ENCODE data around the gene SYCE3.

Gene SYCE3

GRCh38 chr22:50577697-50577986, 14.9 kb upstream of the SYCE3 start:
- H3K9ac ChIP-seq (ENCODE audit: low read length in 5 of 5) = no peak overlapping the region
- H3K36me3 ChIP-seq (ENCODE audit: control insufficient read depth in 5 of 5, insufficient read depth in 5 of 5, low read length in 5 of 5) = peaks cover 0 to 36% (median 7%) of the 10 kb centered on the region in 5 donors

DNA sequence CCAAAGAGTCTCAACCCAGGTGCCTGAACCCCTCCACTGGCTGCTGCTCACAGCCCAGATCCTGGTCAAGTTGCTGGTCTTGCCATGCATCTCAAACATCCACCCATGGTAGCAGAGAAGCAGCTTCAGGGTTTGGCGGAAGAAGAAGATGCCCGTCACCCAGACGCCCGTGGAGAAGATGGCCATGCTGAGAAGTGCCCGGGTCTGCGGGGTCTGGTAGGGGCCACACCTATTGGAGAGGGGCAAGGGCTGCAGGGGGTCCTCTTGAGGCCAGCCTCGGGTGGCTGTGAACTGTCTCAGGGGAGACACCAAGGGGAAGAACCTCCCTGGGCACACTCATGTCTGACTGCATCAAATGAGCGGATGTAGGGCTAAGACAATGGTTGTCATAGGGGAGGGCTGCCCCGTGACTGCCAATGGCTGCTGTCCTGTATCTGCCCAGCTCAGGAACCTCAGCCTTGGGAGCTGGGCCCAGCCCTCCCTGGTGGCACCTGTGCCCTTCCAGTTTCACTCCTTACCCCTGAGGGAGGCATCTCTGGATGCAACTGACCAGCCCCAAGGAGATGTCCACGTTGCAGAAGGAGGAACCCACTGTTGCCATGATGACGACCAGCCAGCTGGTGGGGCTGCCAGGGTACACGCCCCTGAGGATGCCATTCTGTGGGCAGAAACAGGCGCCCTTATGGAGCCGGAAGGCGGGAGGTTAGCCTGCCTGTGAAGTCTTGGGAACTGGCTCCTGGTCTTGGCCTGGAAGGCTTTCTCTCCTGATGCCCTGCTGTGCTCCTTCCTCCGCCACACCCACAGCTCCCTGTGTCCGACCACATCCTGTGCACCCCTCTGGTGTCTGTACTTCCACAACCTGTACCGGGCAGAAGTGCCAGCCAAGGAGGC, 14.3 kb upstream of the SYCE3 start:
- H3K9ac ChIP-seq (ENCODE audit: low read length in 5 of 5) = no peak overlapping the region
- no peaks in the 10 kb centered on the region for H3K27me3 ChIP-seq (ENCODE audit: control insufficient read depth in 5 of 5, insufficient read depth in 4 of 5, low read length in 5 of 5)
- no peaks in the 10 kb centered on the region for H3K9me3 ChIP-seq (ENCODE audit: control insufficient read depth in 5 of 5, low read length in 5 of 5)
- H3K4me3 ChIP-seq (ENCODE audit: low read depth in 1 of 5, low read length in 5 of 5) = no peak overlapping the region
- H3K27ac ChIP-seq (ENCODE audit: low read depth, low read length) = no peak overlapping the region
- peaks cover 0 to 38% (median 7%) of the 10 kb centered on the region in 5 donors for H3K36me3 ChIP-seq (ENCODE audit: control insufficient read depth in 5 of 5, insufficient read depth in 5 of 5, low read length in 5 of 5)
- H3K4me1 ChIP-seq (ENCODE audit: control insufficient read depth in 5 of 5, insufficient read depth in 5 of 5, low read length in 5 of 5) = peaks cover 6 to 41% (median 29%) of the 10 kb centered on the region in 5 donors

More at GRCh38 chr22:50577697-50577986, 14.9 kb upstream of the SYCE3 start:
- Histone ChIP-seq H3K4me3 (ENCODE audit: low read depth in 1 of 5, low read length in 5 of 5) (no peak overlapping the region), H3K9me3 (ENCODE audit: control insufficient read depth in 5 of 5, low read length in 5 of 5) (no peaks in the 10 kb centered on the region), H3K27me3 (ENCODE audit: control insufficient read depth in 5 of 5, insufficient read depth in 4 of 5, low read length in 5 of 5) (no peaks in the 10 kb centered on the region), H3K27ac (ENCODE audit: low read depth, low read length) (no peak overlapping the region), H3K4me1 (ENCODE audit: control insufficient read depth in 5 of 5, insufficient read depth in 5 of 5, low read length in 5 of 5) (peaks cover 6 to 43% (median 30%) of the 10 kb centered on the region in 5 donors)

GRCh38 chr22:50576070-50576469, 13.4 kb upstream of the SYCE3 start:
- H3K36me3 ChIP-seq (ENCODE audit: control insufficient read depth in 5 of 5, insufficient read depth in 5 of 5, low read length in 5 of 5) = peaks cover 0 to 47% (median 10%) of the 10 kb centered on the region in 5 donors
- no peaks in the 10 kb centered on the region for H3K9me3 ChIP-seq (ENCODE audit: control insufficient read depth in 5 of 5, low read length in 5 of 5)
- no peaks in the 10 kb centered on the region for H3K27me3 ChIP-seq (ENCODE audit: control insufficient read depth in 5 of 5, insufficient read depth in 4 of 5, low read length in 5 of 5)
- H3K4me3 ChIP-seq (ENCODE audit: low read depth in 1 of 5, low read length in 5 of 5) = no peak overlapping the region
- H3K9ac ChIP-seq (ENCODE audit: low read length in 5 of 5) = no peak overlapping the region
- no peak overlapping the region for H3K27ac ChIP-seq (ENCODE audit: low read depth, low read length)
- H3K4me1 ChIP-seq (ENCODE audit: control insufficient read depth in 5 of 5, insufficient read depth in 5 of 5, low read length in 5 of 5) = peaks cover 4 to 40% (median 26%) of the 10 kb centered on the region in 5 donors

- peaks cover 4 to 45% (median 32%) of the 10 kb centered on the region in 5 donors for H3K4me1 ChIP-seq (ENCODE audit: control insufficient read depth in 5 of 5, insufficient read depth in 5 of 5, low read length in 5 of 5)
- H3K27me3 ChIP-seq (ENCODE audit: control insufficient read depth in 5 of 5, insufficient read depth in 4 of 5, low read length in 5 of 5) = no peaks in the 10 kb centered on the region
- no peak overlapping the region for H3K27ac ChIP-seq (ENCODE audit: low read depth, low read length)
- no peaks in the 10 kb centered on the region for H3K9me3 ChIP-seq (ENCODE audit: control insufficient read depth in 5 of 5, low read length in 5 of 5)
- H3K4me3 ChIP-seq (ENCODE audit: low read depth in 1 of 5, low read length in 5 of 5) = no peak overlapping the region
- H3K36me3 ChIP-seq (ENCODE audit: control insufficient read depth in 5 of 5, insufficient read depth in 5 of 5, low read length in 5 of 5) = peaks cover 0 to 51% (median 15%) of the 10 kb centered on the region in 5 donors
- no peak overlapping the region for H3K9ac ChIP-seq (ENCODE audit: low read length in 5 of 5)
Measured at GRCh38 chr22:50575426-50575941, 12.8 kb upstream of the SYCE3 start.

GRCh38 chr22:50574383-50574755, 11.7 kb upstream of the SYCE3 start:
- H3K4me3 ChIP-seq (ENCODE audit: low read depth in 1 of 5, low read length in 5 of 5) = no peak overlapping the region
- H3K27ac ChIP-seq (ENCODE audit: low read depth, low read length) = no peak overlapping the region
- H3K4me1 ChIP-seq (ENCODE audit: control insufficient read depth in 5 of 5, insufficient read depth in 5 of 5, low read length in 5 of 5) = peaks cover 3 to 48% (median 34%) of the 10 kb centered on the region in 5 donors
- H3K9me3 ChIP-seq (ENCODE audit: control insufficient read depth in 5 of 5, low read length in 5 of 5) = no peaks in the 10 kb centered on the region
- H3K9ac ChIP-seq (ENCODE audit: low read length in 5 of 5) = no peak overlapping the region
- no peaks in the 10 kb centered on the region for H3K27me3 ChIP-seq (ENCODE audit: control insufficient read depth in 5 of 5, insufficient read depth in 4 of 5, low read length in 5 of 5)
- peaks cover 0 to 52% (median 10%) of the 10 kb centered on the region in 5 donors for H3K36me3 ChIP-seq (ENCODE audit: control insufficient read depth in 5 of 5, insufficient read depth in 5 of 5, low read length in 5 of 5)

GRCh38 chr22:50573491-50574382, 11.0 kb upstream of the SYCE3 start:
- H3K27ac ChIP-seq (ENCODE audit: low read depth, low read length) = no peak overlapping the region
- peaks cover under 1 to 45% (median 32%) of the 10 kb centered on the region in 5 donors for H3K4me1 ChIP-seq (ENCODE audit: control insufficient read depth in 5 of 5, insufficient read depth in 5 of 5, low read length in 5 of 5)
- peaks cover 0 to 51% (median 14%) of the 10 kb centered on the region in 5 donors for H3K36me3 ChIP-seq (ENCODE audit: control insufficient read depth in 5 of 5, insufficient read depth in 5 of 5, low read length in 5 of 5)
- H3K9ac ChIP-seq (ENCODE audit: low read length in 5 of 5) = no peak overlapping the region
- H3K27me3 ChIP-seq (ENCODE audit: control insufficient read depth in 5 of 5, insufficient read depth in 4 of 5, low read length in 5 of 5) = no peaks in the 10 kb centered on the region
- H3K9me3 ChIP-seq (ENCODE audit: control insufficient read depth in 5 of 5, low read length in 5 of 5) = no peaks in the 10 kb centered on the region
- no peak overlapping the region for H3K4me3 ChIP-seq (ENCODE audit: low read depth in 1 of 5, low read length in 5 of 5)

DNA sequence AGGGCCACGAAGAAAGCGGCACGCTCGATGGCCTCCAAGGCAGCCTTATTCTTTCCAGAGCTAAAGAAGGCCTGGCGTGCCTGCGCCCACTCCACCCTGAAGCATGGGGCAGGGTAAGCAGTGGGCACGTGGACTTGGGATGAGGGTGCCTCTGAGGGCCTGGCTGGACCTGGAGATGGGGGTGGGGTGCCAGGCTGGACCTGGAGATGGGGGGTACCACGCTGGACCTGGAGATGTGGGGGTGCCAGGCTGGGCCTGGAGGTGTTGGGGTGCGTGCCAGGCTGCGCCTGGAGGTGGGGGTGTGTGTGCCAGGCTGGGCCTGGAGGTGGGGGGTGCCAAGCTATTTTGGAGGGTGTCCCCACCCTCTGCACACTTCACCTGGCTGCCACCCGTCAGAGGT, 10.2 kb upstream of the SYCE3 start:
- Histone ChIP-seq H3K27ac (ENCODE audit: low read depth, low read length) (no peak overlapping the region), H3K9ac (ENCODE audit: low read length in 5 of 5) (no peak overlapping the region), H3K4me3 (ENCODE audit: low read depth in 1 of 5, low read length in 5 of 5) (no peak overlapping the region), H3K36me3 (ENCODE audit: control insufficient read depth in 5 of 5, insufficient read depth in 5 of 5, low read length in 5 of 5) (peaks cover 0 to 53% (median 16%) of the 10 kb centered on the region in 5 donors), H3K4me1 (ENCODE audit: control insufficient read depth in 5 of 5, insufficient read depth in 5 of 5, low read length in 5 of 5) (peaks cover 0 to 37% (median 25%) of the 10 kb centered on the region in 5 donors), H3K27me3 (ENCODE audit: control insufficient read depth in 5 of 5, insufficient read depth in 4 of 5, low read length in 5 of 5) (no peaks in the 10 kb centered on the region), H3K9me3 (ENCODE audit: control insufficient read depth in 5 of 5, low read length in 5 of 5) (no peaks in the 10 kb centered on the region)

GRCh38 chr22:50571264-50572175, 8.8 kb upstream of the SYCE3 start:
- Histone ChIP-seq H3K36me3 (ENCODE audit: control insufficient read depth in 5 of 5, insufficient read depth in 5 of 5, low read length in 5 of 5) (peaks cover 0 to 53% (median 18%) of the 10 kb centered on the region in 5 donors), H3K27me3 (ENCODE audit: control insufficient read depth in 5 of 5, insufficient read depth in 4 of 5, low read length in 5 of 5) (no peaks in the 10 kb centered on the region), H3K4me3 (ENCODE audit: low read depth in 1 of 5, low read length in 5 of 5) (no peak overlapping the region), H3K9ac (ENCODE audit: low read length in 5 of 5) (no peak overlapping the region), H3K9me3 (ENCODE audit: control insufficient read depth in 5 of 5, low read length in 5 of 5) (no peaks in the 10 kb centered on the region), H3K4me1 (ENCODE audit: control insufficient read depth in 5 of 5, insufficient read depth in 5 of 5, low read length in 5 of 5) (peaks cover 0 to 30% (median 25%) of the 10 kb centered on the region in 5 donors), H3K27ac (ENCODE audit: low read depth, low read length) (no peak overlapping the region)

- Histone ChIP-seq H3K36me3 (ENCODE audit: control insufficient read depth in 5 of 5, insufficient read depth in 5 of 5, low read length in 5 of 5) (peaks cover 0 to 53% (median 18%) of the 10 kb centered on the region in 5 donors), H3K27me3 (ENCODE audit: control insufficient read depth in 5 of 5, insufficient read depth in 4 of 5, low read length in 5 of 5) (no peaks in the 10 kb centered on the region), H3K4me3 (ENCODE audit: low read depth in 1 of 5, low read length in 5 of 5) (no peak overlapping the region), H3K9me3 (ENCODE audit: control insufficient read depth in 5 of 5, low read length in 5 of 5) (no peaks in the 10 kb centered on the region), H3K27ac (ENCODE audit: low read depth, low read length) (no peak overlapping the region), H3K9ac (ENCODE audit: low read length in 5 of 5) (peak overlapping the region in 1 of 5 donors; percentile 0), H3K4me1 (ENCODE audit: control insufficient read depth in 5 of 5, insufficient read depth in 5 of 5, low read length in 5 of 5) (peaks cover 0 to 30% (median 25%) of the 10 kb centered on the region in 5 donors)
Measured at GRCh38 chr22:50570861-50571260, 8.1 kb upstream of the SYCE3 start.
